ENCODE data around the gene FAM3D. TPM values are rescaled to one million over a fixed set of nuclear protein-coding genes. Genes with fewer than 3 reads are reported as not detected.

The FAM3D gene
- total RNA-seq, 1 experiment from 2014 or later = not detected

DNA sequence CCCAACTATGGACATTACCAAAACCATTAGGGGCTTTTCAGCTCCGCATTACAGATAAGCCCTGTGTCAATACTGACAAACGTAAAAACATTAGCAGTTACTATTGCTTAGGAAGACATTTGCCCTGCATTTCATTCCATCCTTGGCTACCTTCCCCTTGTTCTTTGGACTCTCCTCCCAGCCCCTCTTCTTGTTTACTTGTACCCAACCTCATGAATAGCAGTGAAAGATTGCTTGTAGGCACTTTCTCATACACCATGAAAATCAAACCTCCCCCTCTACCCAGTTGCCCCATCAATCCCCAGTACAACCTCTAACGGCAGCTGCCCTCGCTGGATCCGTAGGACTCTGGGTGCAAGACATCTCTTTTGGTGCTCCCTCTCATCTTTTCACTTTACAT, 72.5 kb downstream of the FAM3D start:
- no peak for DNase-seq (ENCODE audit: low read depth)

DNA sequence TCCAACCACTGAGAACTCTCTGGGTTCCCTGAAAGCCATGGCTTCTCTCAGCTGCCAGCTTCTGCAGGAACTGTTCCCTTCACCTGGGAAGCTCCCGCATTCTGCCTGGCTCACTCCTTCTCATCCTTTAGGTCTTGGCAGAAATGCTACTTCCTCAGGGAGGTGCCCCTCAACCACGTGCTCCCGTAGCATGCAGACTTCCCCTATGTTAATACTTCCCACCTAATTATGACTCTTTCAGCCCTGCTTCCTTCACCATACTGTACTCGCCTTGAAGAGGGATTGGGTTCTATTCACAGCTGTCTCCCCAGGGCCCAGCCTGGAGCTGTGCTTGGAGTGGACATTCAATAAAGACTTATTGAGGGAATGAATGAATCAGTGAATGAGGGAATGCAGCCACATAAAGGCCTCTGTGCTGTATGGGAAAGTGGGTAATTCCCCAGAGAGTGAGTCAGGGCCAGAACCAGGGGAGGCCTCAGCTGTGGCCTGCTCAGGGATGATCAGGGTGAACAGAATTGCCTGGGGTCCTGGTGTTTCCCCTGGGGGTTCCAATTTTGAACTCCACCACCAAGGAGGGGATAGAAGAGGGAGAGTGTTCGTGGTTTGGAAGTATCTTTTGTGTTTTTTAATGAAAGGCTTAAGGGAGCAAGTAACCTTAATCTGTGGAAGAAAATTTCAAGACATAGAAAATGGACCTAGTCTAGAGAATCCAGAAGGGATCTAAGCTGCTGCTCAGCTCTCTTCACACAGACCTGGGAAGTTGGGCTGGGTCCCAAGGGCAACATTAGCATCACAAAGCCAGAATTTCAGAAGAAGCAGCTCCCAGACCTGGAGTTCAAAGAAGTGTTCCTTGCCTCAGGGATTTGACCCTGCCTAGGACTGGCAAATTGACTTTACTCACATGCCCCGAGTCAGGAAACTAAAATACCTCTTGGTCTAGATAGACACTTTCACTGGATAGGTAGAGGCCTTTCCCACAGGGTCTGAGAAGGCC, 74.8 kb downstream of the FAM3D start:
- DNase-seq (ENCODE audit: low read depth) = no peak

DNA sequence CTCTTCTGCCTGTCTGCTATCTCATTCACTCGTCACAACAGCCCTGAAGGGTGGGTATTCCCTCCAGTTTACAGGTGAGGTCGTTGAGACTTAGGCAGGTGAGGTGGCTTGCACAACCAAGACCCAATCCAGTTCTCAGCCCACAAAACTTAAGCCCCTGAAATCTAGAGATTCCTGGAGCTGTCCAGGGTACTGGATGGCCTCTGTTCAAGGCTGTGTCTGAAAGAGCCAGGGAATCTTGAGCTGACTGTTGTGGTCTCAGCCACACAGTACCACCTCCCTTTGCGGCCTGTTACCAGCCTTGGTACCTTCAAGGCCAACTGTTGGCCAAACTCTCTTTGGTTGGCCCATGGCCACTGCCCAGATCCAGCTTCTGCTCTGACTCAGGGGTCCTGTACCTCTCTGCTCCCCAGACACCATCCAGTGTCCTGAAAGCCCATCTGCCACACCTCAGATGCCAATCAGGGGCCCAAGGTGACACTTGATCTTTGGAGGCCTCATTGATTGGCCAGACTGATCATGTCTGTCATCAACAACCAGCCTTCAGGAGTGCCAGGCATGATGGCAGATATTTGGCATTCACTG, 78.5 kb downstream of the FAM3D start:
- no peak for DNase-seq (ENCODE audit: low read depth)

DNA sequence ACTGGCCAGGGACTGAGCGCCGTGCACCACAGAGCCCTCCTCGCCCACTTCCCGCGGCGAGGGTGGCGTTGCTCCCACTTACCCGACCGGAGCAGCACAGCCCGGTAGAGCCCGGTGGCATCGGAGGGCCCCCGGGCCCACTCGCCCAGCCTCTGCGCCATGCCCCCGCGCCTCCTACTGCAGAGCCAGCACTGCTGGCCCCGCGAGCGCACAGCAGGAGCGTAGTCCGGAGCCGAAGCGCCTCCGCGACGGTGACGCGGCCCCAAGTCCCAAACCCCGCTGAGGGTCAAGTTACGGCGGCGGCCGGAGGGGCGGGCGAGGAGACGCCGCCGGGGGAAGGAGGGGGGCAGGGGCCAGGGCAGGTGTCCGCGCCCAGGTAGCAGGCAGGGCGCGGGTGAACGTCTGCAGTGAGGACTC, 79.8 kb downstream of the FAM3D start:
- no peak for DNase-seq (ENCODE audit: low read depth)

DNA sequence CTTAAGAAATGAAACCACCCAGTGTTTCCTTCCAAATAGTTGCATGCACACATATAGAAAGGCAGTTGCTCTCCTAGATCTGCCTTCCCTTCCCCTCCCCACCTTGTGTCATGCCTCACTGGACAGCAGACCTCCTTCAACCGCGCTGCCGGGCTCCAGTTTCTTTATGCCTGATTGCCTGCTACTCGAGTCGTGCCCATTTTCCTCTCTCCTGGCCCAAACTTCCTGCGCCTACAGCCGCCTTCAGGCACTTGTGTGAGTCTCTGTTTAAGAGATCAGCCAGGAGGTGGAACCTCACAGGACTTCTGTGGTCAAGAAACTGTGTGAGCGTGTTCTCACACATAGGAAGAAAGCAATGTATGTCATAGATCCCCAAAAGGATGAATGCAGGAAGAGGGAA, 80.6 kb downstream of the FAM3D start:
- DNase-seq (ENCODE audit: low read depth) = no peak

DNA sequence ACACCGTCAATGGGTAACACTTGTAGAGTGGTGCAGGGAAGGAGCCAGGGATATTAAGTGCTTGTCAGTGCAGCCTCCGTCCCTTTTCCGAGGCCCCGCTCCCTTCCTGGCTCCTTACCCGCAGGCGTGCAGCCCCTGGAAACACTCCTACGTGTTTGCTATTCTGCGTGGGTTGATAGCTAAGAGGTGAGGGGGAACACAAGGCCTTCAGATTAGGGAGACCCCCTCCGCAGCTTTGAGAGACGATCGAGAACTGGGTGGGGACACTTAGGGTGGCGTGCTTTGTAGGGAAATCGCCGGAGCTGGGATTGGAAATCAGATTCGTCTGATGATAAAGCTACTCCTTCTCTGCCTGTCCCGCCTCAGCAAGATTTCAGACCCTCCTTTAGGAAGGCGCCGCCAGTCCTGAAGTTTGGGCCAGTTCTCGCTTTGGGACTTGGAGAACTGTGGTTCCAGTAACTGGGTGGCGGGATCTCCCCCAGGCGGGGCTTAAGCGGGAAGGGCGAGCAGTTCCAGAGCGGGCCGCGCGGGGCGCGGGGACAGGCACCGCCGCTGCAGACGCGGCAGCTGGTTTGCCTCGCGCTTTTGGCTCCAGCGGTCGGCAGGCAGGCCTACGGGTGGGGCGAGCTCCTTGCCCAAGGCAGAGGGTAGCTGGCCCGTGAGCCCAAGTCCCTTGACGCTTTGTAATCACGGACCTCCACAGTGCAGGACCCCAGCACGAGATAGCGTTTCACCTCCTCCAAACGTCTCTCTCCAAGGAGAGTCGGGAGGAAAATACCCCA, 81.4 kb downstream of the FAM3D start:
- DNase-seq (ENCODE audit: low read depth) = peak; percentile 82

DNA sequence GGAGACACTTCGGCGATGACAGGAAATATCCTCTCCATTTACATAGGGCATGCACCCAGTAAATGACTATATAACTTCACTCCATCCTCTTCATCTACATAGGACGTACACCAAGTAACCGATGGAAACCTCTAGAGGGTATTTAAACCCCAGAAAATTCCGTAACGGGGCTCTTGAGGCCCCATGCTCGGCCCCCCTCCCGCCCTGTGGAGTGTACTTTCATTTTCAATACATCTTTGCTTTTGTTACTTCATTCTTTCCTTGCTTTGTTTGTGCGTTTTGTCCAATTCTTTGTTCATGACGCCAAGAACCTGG, 81.9 kb downstream of the FAM3D start:
- DNase-seq (ENCODE audit: low read depth) = no peak

Other genes with a start within 250 kb of the FAM3D start
- 115 and 119 TPM in 2 replicates for gene PDHB, start 232.9 kb downstream of the FAM3D start, total RNA-seq (2014; rRNA removed; shearing (Covaris generic))
- 2.2 and 3.5 TPM in 2 replicates for gene KCTD6, start 174.7 kb downstream of the FAM3D start, total RNA-seq (2014; rRNA removed; shearing (Covaris generic))
- 0.11 and 4.2 TPM in 2 replicates for gene ACOX2, start 129.6 kb downstream of the FAM3D start, total RNA-seq (2014; rRNA removed; shearing (Covaris generic))
- gene FAM107A, start 89.4 kb downstream of the FAM3D start, total RNA-seq (2014; rRNA removed; shearing (Covaris generic)) = 0.11 TPM in 1 of 2 replicates, not detected in the other